NCI-H2227 (cell line): ENCODE results near the gene SYNGR3.

ENCODE experiments used
- DNase-seq: peaks from one replicate; lab custom pipeline; 2025; ENCODE audit not compliant: unreplicated experiment; lab: John Stamatoyannopoulos, UW

Gene SYNGR3

GRCh38 chr16:1976216-1976520, 13.6 kb upstream of the SYNGR3 start:
- DNase-seq, result no peak

- DNase-seq, result no peak
Observed at GRCh38 chr16:1976951-1977874, 12.6 kb upstream of the SYNGR3 start.

- DNase-seq, result no peak
Observed at GRCh38 chr16:1977875-1978268, 11.9 kb upstream of the SYNGR3 start.

GRCh38 chr16:1978476-1979120, 11.2 kb upstream of the SYNGR3 start:
- no peak for DNase-seq

- DNase-seq, result no peak
Observed at GRCh38 chr16:1979271-1980029, 10.3 kb upstream of the SYNGR3 start.

GRCh38 chr16:1980030-1980769, 9.6 kb upstream of the SYNGR3 start:
- DNase-seq, result no peak

- no peak for DNase-seq
Observed at GRCh38 chr16:1980770-1981087, 9.0 kb upstream of the SYNGR3 start.

- peak; percentile 48 for DNase-seq
Observed at GRCh38 chr16:1981398-1981836, 8.4 kb upstream of the SYNGR3 start, which contains the start of gene NOXO1. NOXO1 (minus strand) TSS chr16:1981469; CDS start chr16:1981179, 290 bp downstream.

- DNase-seq, result no peak
Observed at GRCh38 chr16:1982013-1982433, 7.7 kb upstream of the SYNGR3 start.

- no peak for DNase-seq
Observed at GRCh38 chr16:1982991-1983543, 6.7 kb upstream of the SYNGR3 start.

- peak; percentile 97 for DNase-seq
Observed at GRCh38 chr16:1983544-1984346, 6.0 kb upstream of the SYNGR3 start, which contains the start of gene GFER. GFER (plus strand) TSS chr16:1984193; CDS start chr16:1984219, 26 bp downstream.

GRCh38 chr16:1984347-1985225, 5.2 kb upstream of the SYNGR3 start:
- DNase-seq, result no peak

- no peak for DNase-seq
Observed at GRCh38 chr16:1985466-1986150, 4.2 kb upstream of the SYNGR3 start.

- DNase-seq, result no peak
Observed at GRCh38 chr16:1987198-1987597, 2.6 kb upstream of the SYNGR3 start.

- no peak for DNase-seq
Observed at GRCh38 chr16:1990101-1990350, 256 bp downstream of the SYNGR3 start.

GRCh38 chr16:1990351-1991134, 773 bp downstream of the SYNGR3 start:
- peak; percentile 76 for DNase-seq

- no peak for DNase-seq
Observed at GRCh38 chr16:1991135-1991551, 1.4 kb downstream of the SYNGR3 start.

GRCh38 chr16:1991588-1991947, 1.8 kb downstream of the SYNGR3 start:
- DNase-seq, result no peak
